ENCODE measurements around the gene IRX4. TPM values are rescaled to one million over a fixed set of nuclear protein-coding genes. Genes with fewer than 3 reads are reported as not detected.

Gene IRX4
- total and polyA plus RNA-seq, 9 of the 15 experiments (the other 6 are each of a cell fraction or from before 2014, with no cell fraction given), result not detected

- no peak for TF ChIP-seq POLR3A (IDR thresholded peaks at IDR 0.05; ENCODE audit: borderline replicate concordance, extremely low read depth, insufficient read depth, insufficient read length)
- no peak for TF ChIP-seq BRCA1 (IDR thresholded peaks at IDR 0.05)
- no peak for TF ChIP-seq BRCA1 (CRISPR knock-in tag; IDR thresholded peaks at IDR 0.05)
- TF ChIP-seq NR2F6 (CRISPR knock-in tag; IDR thresholded peaks at IDR 0.05), result no peak
These were observed 28.4 kb upstream of the IRX4 start (continued) for GRCh38 chr5:1910861-1911772.

- POLR2A ChIA-PET, result interaction anchor here (0.9 kb wide), 1 partner anchor 11 kb away, joined by 3 read pairs; no protein-coding TSS in a partner anchor
- no TSS peak for BruUV-seq (replicated peaks)
- in situ Hi-C loops (cut with MboI), result no loop called here
- Histone ChIP-seq H3K4me1 (replicated peaks in 1 of 2; ENCODE audit: control insufficient read depth in 2 of 2, insufficient read depth in 2 of 2, low read length in 2 of 2) (no peaks in the 10 kb centered on the region), H2AFZ (ENCODE audit: low read depth, low read length) (no peak overlapping the region), H3K9me3 (replicated peaks; ENCODE audit: control insufficient read depth, insufficient read depth, low read depth, low read length) (no peaks in the 10 kb centered on the region), H3K4me3 (no peak overlapping the region), H3K27me3 (ENCODE audit: control insufficient read depth in 2 of 2, insufficient read depth in 2 of 2, low read length in 2 of 2) (peaks cover 50 to 73% of the 10 kb centered on the region in 2 experiments; a peak in 4 of 5 replicates), H3K79me2 (ENCODE audit: control insufficient read depth, insufficient read depth, low read length) (no peaks in the 10 kb centered on the region), H3K9ac (ENCODE audit: insufficient read depth in 1 of 2, low read depth in 2 of 2, low read length in 2 of 2) (no peak overlapping the region; a peak in 1 of 4 replicates), H3K9me1 (ENCODE audit: control insufficient read depth, insufficient read depth, low read length) (no peaks in the 10 kb centered on the region), H4K20me1 (replicated peaks; ENCODE audit: control insufficient read depth, insufficient read depth, low read length) (peaks cover 7% of the 10 kb centered on the region; the same call in 1 of the 2 replicates), H3K27ac (ENCODE audit: extremely low read depth, low read depth, low read length) (no peak overlapping the region), H3K4me2 (ENCODE audit: insufficient read depth, low read length) (no peak overlapping the region), H3K36me3 (ENCODE audit: control insufficient read depth, insufficient read depth, low read length) (no peaks in the 10 kb centered on the region)
- intact Hi-C loops (cut with micrococcal nuclease), result no loop called here
- FAIRE-seq, result no peak
- 1% methylated on average over 31 of the region's 31 CpGs for WGBS (ENCODE audit: insufficient coverage, low coverage, missing lambda C conversion rate)
- ATAC-seq, result no peak; the same call in 2 of the 3 replicates
- TF ChIP-seq ARNT (IDR thresholded peaks at IDR 0.05) (no peak), ZC3H8 (IDR thresholded peaks at IDR 0.05) (no peak), VEZF1 (CRISPR knock-in tag; IDR thresholded peaks at IDR 0.05) (no peak), ZNF408 (CRISPR knock-in tag; IDR thresholded peaks at IDR 0.05; ENCODE audit: low read depth) (no peak), CCAR2 (IDR thresholded peaks at IDR 0.05; ENCODE audit: low read depth, low read length) (no peak), CHCHD3 (CRISPR knock-in tag; IDR thresholded peaks at IDR 0.05) (no peak), KAT8 (IDR thresholded peaks at IDR 0.05; ENCODE audit: low read depth) (no peak), CTBP1 (IDR thresholded peaks at IDR 0.05; ENCODE audit: borderline replicate concordance) (no peak)
- CTCF ChIA-PET (ENCODE audit: low intra/inter-chr PET ratio), result no interaction called here
- DNase-seq (ENCODE audit: extremely low read depth in 1 of 4, low spot score in 3 of 4), result no peak
These were observed 27.5 kb upstream of the IRX4 start for GRCh38 chr5:1910081-1910760.

Data from K562 (cell line).